DOHH2 (cell line): ENCODE data around the gene MAFG.

Source experiments
- CTCF ChIP-seq: fragments of 200-600 bp; sonication (generic); IDR thresholded peaks from one replicate; pipeline ENCODE4 v1.5.1; 2014; ENCODE audit warnings: antibody characterized with exemption, mild to moderate bottlenecking, low read depth, low read length; ENCODE audit not compliant: poor library complexity, severe bottlenecking
- EZH2phosphoT487 ChIP-seq: fragments of 200-600 bp; sonication (generic); IDR thresholded peaks from 2 replicates; pipeline ENCODE4 v1.6.1; 2017; ENCODE audit warnings: borderline replicate concordance, mild to moderate bottlenecking, antibody characterized with exemption, low read length, moderate library complexity, mixed read lengths

- TF ChIP-seq EZH2phosphoT487 = no peak
- no peak for TF ChIP-seq CTCF
Measured at GRCh38 chr17:81917565-81918332, 9.8 kb downstream of the MAFG start, which contains the start of gene SIRT7.
